ENCODE results near the gene REX1BD.

The REX1BD gene

DNA sequence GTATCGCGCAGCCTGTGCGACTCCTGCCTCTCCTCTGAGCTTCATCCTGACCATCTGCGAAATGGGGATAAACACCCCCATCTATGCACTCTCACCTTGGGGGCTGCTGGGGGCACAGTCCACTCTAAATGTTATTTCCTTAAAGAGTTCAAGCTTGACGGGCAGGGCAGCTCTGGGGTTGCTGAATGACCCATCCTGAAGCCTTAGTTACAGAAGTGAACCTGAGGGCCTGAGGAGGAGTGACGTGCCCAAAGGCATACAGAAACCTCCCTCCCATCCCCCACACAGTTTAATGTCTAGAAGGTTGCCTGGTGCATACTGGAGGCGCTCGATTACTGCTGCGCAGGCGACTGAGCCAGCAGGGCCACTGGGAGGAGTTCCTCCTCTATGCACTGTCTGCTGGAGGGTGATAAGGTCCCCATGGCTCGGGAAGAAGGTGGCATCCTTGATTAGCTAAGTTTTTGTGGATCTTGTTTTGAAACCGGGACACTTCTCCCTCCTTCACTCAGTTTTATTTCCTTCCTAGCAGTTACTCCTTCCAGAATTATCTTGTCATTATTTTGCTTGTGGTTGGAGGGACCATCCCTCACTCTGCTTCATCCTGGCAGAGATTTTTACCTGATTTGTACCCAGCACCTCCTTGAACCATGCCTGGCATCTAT lies 44.7 kb upstream of the REX1BD start:
- DNase-seq (ENCODE audit: low spot score): no peak
- TF ChIP-seq, protein P1, sequence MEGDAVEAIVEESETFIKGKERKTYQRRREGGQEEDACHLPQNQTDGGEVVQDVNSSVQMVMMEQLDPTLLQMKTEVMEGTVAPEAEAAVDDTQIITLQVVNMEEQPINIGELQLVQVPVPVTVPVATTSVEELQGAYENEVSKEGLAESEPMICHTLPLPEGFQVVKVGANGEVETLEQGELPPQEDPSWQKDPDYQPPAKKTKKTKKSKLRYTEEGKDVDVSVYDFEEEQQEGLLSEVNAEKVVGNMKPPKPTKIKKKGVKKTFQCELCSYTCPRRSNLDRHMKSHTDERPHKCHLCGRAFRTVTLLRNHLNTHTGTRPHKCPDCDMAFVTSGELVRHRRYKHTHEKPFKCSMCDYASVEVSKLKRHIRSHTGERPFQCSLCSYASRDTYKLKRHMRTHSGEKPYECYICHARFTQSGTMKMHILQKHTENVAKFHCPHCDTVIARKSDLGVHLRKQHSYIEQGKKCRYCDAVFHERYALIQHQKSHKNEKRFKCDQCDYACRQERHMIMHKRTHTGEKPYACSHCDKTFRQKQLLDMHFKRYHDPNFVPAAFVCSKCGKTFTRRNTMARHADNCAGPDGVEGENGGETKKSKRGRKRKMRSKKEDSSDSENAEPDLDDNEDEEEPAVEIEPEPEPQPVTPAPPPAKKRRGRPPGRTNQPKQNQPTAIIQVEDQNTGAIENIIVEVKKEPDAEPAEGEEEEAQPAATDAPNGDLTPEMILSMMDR (IDR thresholded peaks at IDR 0.05): no peak
- H3K4me3 ChIP-seq: peak overlapping the region; percentile 99
- peak overlapping the region; percentile 87 to 100 for H3K27ac ChIP-seq

DNA sequence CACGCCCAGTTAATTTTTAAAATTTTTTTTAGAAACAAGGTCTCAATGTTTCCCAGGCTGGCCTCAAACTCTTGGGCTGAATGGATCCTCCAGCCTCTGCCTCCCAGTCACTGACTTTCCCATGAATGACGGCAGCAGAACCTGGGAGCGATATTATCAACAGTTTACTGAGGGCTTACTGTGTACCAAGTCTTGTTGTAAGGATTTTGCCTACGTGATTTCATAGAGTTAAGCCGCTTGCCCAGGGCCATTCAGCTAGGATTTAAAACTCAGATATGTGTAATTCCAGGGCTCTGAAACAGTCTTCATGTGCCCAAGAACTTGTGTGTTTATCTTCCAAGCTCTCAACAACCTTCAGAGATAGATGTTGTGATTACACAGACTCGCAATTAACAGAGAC lies 37.0 kb upstream of the REX1BD start:
- no peak overlapping the region for H3K4me3 ChIP-seq
- H3K27ac ChIP-seq: no peak overlapping the region
- TF ChIP-seq, protein P1 (IDR thresholded peaks at IDR 0.05): no peak
- no peak for DNase-seq (ENCODE audit: low spot score)

DNA sequence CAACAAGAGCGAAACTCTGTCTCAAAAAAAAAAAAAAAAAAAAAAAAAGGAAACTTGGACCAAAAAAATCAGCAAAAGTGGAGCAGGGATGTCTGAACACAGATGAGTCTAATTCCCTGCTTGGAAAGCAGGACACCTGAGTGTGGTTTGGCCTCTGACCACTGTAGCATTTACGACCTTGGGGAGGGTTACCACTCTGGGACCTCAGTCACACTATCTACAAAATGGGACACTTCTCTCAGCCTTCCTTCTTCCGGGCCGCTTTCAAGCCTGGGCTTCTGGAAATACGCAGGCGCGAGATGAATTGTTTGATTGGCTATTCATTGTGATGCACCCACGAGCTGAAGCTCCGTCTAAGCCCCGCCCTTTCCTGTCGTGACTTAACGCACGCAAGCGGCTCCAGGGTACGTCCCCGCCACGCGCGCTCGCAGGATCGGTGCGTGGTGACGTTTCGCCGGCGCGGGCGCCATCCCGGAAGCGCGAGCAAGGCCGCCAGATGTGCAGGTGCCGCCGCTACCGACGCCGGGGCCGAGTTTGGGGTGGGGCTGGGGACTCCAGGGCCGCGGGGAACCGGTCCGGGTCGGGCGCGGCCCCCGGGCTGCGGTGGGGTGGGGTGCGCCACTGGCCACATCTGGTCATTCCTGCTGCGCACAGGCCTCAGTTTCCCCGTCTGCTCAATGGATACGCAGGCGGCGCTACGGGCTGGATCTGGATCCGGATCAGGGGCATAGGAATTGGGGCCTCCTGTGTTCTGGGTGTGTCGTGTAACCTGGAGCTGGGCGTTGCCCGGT lies 31.0 kb upstream of the REX1BD start, which contains the start of gene KXD1:
Gene KXD1 (plus strand): TSS at position 460 of the 791 bp plus-strand sequence. CDS start 4,187 bp downstream, outside the sequence.
- Histone ChIP-seq H3K4me3 (peak within 1 kb of the TSS; percentile 88), H3K27ac (peak within 1 kb of the TSS; percentile 99 to 100)
- TF ChIP-seq, protein P1 (IDR thresholded peaks at IDR 0.05): no peak
- peak; percentile 98 for DNase-seq (ENCODE audit: low spot score)

DNA sequence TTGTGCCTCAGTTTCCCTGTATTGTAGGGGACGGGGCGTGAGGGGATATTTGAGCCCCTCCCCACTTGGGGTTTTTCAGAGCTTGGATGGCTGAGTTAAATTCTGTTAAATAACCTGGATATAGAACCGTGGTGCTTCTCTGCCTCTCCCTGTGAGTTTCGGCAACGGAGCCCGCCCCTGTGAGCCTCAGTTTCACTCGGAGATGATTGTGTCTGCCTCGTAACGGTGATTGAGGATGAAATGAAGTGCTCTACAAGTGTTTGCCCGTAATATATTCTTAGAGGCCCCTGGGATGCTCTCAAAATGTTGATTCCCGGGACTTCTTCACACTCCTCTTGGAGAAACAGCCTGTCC lies 30.4 kb upstream of the REX1BD start:
- Histone ChIP-seq H3K27ac (peak overlapping the region; percentile 99 to 100), H3K4me3 (peak overlapping the region; percentile 88)
- no peak for DNase-seq (ENCODE audit: low spot score)
- TF ChIP-seq, protein P1 (IDR thresholded peaks at IDR 0.05): no peak

DNA sequence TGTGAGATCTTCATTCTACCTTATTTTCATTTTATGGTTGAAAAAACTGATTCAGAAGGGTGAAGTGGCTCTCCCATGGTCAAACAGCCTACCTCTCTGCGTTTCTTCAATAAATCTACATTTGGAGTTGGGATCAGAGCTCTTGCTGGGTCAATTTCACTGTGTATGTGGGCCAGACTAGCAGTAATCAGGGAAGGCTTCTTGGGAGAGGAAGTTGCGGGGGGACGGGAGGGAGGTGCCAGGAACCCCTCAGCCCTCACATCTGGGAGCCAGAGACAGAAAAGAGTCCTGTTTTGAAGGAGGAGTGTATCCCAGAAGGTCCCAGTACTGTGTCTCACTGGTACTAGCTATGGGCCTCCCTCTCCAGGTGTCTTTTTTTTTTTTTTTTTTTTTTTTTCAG lies 30.0 kb upstream of the REX1BD start:
- no peak for DNase-seq (ENCODE audit: low spot score)
- Histone ChIP-seq H3K27ac (peak overlapping the region; percentile 99 to 100), H3K4me3 (peak overlapping the region; percentile 88)
- TF ChIP-seq, protein P1 (IDR thresholded peaks at IDR 0.05): no peak

DNA sequence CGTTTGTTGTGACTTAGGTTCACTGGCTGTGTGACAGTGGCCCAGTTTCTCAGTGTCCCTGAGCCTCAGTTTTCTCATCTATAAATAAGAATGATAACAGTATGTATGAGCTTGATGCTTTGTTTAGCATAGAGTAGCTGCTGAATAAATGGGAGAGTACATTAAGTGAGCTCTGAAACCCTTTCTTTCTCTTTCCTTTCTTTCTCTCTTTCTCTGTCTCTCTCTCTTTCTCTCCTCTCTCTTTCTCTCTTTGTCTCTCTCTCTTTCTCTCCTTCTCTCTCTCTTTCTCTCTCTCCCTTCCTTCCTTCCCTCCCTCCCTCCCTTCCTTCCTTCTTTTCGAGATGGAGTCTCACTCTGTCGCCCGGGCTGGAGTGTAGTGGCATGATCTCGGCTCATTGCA lies 28.9 kb upstream of the REX1BD start:
- peak overlapping the region; percentile 89 to 95 for H3K27ac ChIP-seq

More for the DNA sequence above, 28.9 kb upstream of the REX1BD start:
- no peak overlapping the region for H3K4me3 ChIP-seq
- TF ChIP-seq, protein P1 (IDR thresholded peaks at IDR 0.05): no peak
- DNase-seq (ENCODE audit: low spot score): no peak
